ENCODE measurements around the gene APBB1. TPM values are rescaled to one million over a fixed set of nuclear protein-coding genes. Genes with fewer than 3 reads are reported as not detected.

Gene APBB1
- total RNA-seq, 4 donors from 2014 or later = 17.0 to 24.1 (median 21.4) TPM

DNA sequence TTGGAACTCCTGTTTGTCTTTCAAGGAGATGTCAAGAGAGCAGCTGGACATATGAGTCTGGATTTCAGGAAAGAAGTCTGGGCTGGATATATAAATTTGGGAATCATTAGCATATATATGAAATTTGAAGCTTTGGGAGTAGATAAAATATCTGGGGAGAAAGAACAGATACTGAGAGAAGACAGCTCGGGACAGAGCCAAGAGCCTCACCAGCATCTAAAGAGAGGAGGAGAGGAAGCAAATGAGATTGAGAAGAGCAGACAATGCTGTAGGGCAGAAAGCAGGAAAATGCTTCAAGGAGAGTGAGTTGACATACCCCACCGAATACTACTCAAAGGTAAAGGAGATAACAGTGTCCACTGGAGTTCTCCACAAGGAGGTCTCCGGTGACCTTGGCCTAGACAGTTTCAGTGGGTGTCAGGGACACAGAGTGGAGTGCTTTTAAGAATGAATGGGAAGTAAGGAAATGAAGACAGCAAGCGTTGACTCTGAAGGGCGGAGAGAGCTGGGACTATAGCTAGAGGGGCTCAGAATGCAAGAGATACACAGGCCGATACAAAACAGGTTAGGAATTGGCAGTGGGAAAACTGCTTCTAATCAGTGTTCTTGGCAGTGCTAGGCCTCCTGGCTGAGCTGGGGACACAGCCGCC lies 862 bp downstream of the APBB1 start:
- TF ChIP-seq, protein P1, sequence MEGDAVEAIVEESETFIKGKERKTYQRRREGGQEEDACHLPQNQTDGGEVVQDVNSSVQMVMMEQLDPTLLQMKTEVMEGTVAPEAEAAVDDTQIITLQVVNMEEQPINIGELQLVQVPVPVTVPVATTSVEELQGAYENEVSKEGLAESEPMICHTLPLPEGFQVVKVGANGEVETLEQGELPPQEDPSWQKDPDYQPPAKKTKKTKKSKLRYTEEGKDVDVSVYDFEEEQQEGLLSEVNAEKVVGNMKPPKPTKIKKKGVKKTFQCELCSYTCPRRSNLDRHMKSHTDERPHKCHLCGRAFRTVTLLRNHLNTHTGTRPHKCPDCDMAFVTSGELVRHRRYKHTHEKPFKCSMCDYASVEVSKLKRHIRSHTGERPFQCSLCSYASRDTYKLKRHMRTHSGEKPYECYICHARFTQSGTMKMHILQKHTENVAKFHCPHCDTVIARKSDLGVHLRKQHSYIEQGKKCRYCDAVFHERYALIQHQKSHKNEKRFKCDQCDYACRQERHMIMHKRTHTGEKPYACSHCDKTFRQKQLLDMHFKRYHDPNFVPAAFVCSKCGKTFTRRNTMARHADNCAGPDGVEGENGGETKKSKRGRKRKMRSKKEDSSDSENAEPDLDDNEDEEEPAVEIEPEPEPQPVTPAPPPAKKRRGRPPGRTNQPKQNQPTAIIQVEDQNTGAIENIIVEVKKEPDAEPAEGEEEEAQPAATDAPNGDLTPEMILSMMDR (IDR thresholded peaks at IDR 0.05; ENCODE audit: low read depth) = no peak

DNA sequence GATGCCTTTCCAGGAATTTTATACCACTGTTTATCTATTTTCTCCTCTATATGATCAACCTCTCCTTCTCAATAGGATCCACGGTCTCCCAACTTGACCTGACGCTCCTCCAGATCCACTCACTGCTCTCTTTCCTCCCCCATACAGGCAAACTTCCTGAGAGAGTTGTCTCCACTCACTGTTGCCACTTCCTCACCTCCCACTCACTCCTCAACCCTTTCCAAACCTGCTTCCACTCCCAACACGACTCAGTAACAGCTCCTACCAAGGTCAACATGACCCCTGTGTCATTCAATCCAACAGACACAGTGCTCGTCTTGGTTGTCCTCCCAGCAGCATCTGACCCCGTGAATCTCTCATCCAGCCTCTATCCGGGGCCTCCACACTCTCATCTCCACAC lies 3.1 kb downstream of the APBB1 start:
- TF ChIP-seq, protein P1 (IDR thresholded peaks at IDR 0.05; ENCODE audit: low read depth) = no peak

DNA sequence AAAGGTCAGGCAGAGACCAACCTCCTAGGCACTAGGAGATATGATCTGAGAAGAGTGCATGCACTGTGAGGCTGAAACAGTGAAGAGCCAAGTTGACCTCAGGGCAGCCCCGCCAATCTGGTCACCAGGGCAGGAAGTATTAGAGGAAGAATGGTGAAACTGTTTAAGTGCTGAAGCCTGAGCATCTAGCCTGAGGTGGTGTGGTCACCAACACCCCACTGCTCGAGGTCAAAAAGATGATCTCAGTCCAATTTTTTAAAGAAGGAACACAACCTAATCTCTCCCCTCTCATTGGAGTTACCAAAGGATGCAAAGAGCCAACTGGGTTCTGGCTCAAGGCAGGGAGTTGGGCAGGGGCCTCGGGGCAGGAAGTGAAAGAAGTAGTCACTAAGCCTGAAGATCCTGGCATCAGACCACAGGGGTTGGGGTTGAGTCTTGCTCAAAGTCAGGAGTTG lies 4.0 kb downstream of the APBB1 start:
- TF ChIP-seq, protein P1 (IDR thresholded peaks at IDR 0.05; ENCODE audit: low read depth) = no peak

DNA sequence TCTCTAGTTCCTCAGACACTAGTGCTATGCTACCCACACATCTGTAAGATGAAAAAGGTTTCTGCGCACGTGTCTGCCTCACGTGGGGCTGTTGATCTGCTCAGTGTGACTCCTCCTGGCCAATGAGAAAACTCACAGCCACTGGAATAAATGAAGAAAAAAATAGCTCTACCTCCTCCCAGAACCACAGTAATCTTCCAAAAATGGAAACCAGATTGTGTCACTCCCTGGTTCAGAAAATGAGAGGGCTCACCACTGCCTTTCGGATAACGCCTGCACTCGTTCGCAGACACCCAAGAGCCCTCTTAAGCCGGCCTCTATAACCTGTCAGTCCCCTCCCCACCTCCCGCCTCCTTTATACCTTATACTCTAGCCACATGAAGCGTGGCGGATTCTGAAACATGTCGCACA lies 5.1 kb downstream of the APBB1 start:
- TF ChIP-seq, protein P1 (IDR thresholded peaks at IDR 0.05; ENCODE audit: low read depth) = no peak

DNA sequence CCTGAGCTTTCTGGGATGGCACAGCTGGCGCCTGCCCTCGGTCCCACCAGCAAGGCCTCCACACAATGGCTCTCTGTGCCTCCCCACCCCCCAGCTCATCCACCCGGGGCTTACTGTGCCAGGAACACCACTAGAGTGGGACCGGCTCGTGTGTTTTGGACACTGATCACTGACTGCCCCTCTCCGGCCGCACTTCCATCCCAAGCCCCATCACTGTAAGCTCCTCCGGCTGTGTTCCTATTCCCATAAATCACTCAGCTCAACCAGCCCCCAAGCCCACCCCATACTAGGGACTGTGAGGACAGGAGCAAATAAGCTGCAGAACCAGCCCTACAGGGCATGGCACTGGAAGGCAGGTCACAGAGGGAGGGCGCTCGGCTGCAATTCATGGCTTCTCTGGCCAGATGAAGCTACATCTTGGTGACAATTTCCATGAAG lies 7.3 kb downstream of the APBB1 start:
- TF ChIP-seq, protein P1 (IDR thresholded peaks at IDR 0.05; ENCODE audit: low read depth) = no peak

DNA sequence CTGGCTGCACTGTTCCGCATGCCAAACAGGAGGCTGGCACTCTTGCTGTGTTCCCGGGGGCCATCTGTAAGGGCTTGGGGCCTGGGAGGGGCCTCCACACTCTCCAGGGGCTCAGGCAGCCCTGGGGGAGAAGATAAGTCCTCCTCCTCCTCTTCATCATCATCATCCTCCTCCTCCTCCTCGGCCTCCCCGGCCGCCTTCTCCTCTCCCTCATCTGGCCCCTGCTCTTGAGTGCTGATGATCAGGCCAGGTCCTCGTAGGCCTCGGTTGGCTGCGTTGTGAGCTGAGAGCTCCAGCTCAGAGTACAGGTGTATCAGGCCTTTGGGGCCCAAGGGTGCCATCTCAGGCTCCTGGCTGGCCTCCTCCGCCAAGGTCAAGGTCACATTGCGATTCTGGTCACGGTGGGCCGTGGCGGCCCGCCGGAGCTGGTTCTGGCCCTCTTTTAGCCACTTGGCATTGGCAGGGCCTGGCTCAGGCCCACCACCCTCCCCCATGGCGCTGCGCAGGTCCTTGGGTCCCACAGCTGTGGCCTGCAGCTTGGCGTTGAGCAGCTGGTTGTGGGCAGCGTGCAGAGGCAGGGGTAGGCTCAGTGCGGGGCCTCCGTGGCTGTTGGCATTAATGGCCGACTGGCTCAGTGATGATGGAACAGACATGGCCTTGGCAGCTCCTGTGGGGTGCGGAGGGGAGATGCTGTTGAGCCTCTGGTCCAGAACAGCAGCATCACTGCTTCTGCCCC lies 8.0 kb downstream of the APBB1 start:
- TF ChIP-seq, protein P1 (IDR thresholded peaks at IDR 0.05; ENCODE audit: low read depth) = no peak

DNA sequence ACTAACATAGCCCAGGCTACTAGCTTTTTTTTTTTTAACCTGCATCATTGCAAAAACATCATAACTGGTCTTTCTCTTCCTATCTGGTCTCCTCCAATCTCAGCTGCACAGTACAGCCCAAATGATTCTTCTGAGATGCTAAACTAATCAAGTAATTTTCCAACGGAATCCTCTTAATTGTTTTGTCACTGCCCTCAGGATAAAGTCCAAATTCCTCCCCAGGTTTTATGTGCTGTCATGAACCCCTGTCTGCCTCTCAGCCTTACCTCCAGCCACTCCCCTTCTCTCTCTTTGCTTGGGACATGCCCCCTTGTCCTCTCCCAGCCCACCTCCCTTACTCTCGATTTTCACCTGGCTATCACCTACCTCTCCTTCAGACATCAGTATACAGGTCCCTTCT lies 12.5 kb downstream of the APBB1 start:
- TF ChIP-seq, protein P1 (IDR thresholded peaks at IDR 0.05; ENCODE audit: low read depth) = no peak
